Neuronal stem cell (in vitro differentiated cells): ENCODE measurements around the gene ATP6V0E1.

Experiments used
- DNase-seq: peaks from one replicate; pipeline ENCODE4 v3.0.0-alpha.2; 2013; ENCODE audit warnings: low spot score
- H2AFZ ChIP-seq: one replicate; pipeline ENCODE4 v1.6.1; 2013; ENCODE audit warnings: mild to moderate bottlenecking, low read length, inconsistent platforms
- H2AK5ac ChIP-seq: 2 replicates; pipeline ENCODE4 v1.6.1; 2013; ENCODE audit warnings: low read depth, mild to moderate bottlenecking, inconsistent platforms, low read length, moderate library complexity, mixed read lengths
- H2BK120ac ChIP-seq: 2 replicates; pipeline ENCODE4 v1.6.1; 2013; ENCODE audit warnings: low read depth, mild to moderate bottlenecking, inconsistent platforms, low read length, moderate library complexity, mixed read lengths
- H2BK12ac ChIP-seq: one replicate; pipeline ENCODE4 v1.6.1; 2013; ENCODE audit warnings: low read length, inconsistent platforms
- H2BK15ac ChIP-seq: 2 replicates; pipeline ENCODE4 v1.6.1; 2013; ENCODE audit warnings: mild to moderate bottlenecking, low read length, inconsistent platforms, mixed read lengths
- H2BK5ac ChIP-seq: one replicate; pipeline ENCODE4 v1.6.1; 2013; ENCODE audit warnings: inconsistent platforms, mild to moderate bottlenecking, low read length, moderate library complexity
- H3K14ac ChIP-seq: one replicate; pipeline ENCODE4 v1.6.1; 2013; ENCODE audit warnings: low read length, inconsistent platforms
- H3K18ac ChIP-seq: 2 replicates; pipeline ENCODE4 v1.6.1; 2013; ENCODE audit warnings: low read length, inconsistent platforms
- H3K23ac ChIP-seq: 2 replicates; pipeline ENCODE4 v1.6.1; 2013; ENCODE audit warnings: low read depth, mild to moderate bottlenecking, mixed read lengths, low read length, inconsistent platforms; ENCODE audit not compliant: poor library complexity
- H3K27ac ChIP-seq: replicated peaks from 3 replicates; pipeline ENCODE4 v1.5.1; 2013; ENCODE audit warnings: low read length, inconsistent platforms
- H3K27me3 ChIP-seq, 3 experiments: 2 replicates each; pipeline ENCODE4 v1.6.1; 2013; ENCODE audit warnings: low read length in 3 of 3, mild to moderate bottlenecking in 2 of 3, inconsistent platforms in 1 of 3, low read depth in 1 of 3, mixed read lengths in 1 of 3, moderate library complexity in 1 of 3; ENCODE audit not compliant: control insufficient read depth in 3 of 3, insufficient read depth in 3 of 3
- H3K36me3 ChIP-seq, 2 donors: replicated peaks in 1 of 2; 2 replicates each; pipeline ENCODE4 v1.6.1; 2013; ENCODE audit warnings: low read length in 2 of 2; ENCODE audit not compliant: control insufficient read depth in 2 of 2, insufficient read depth in 2 of 2
- H3K4ac ChIP-seq: 2 replicates; pipeline ENCODE4 v1.6.1; 2013; ENCODE audit warnings: inconsistent platforms, mild to moderate bottlenecking, low read length, moderate library complexity
- H3K4me1 ChIP-seq, 2 donors: 1 replicate in 1 of 2; 2 replicates in 1 of 2; pipeline ENCODE4 v1.6.1; 2013; ENCODE audit warnings: low read length in 2 of 2, low read depth in 1 of 2; ENCODE audit not compliant: control insufficient read depth in 2 of 2, insufficient read depth in 1 of 2
- H3K4me2 ChIP-seq: one replicate; pipeline ENCODE4 v1.6.1; 2013; ENCODE audit warnings: mild to moderate bottlenecking, low read length, inconsistent platforms; ENCODE audit not compliant: insufficient read depth, poor library complexity, severe bottlenecking
- H3K4me3 ChIP-seq, 2 donors: 2 replicates each; pipeline ENCODE4 v1.5.1; 2013; ENCODE audit warnings: low read length in 2 of 2, mild to moderate bottlenecking in 2 of 2, inconsistent platforms in 1 of 2, moderate library complexity in 1 of 2
- H3K79me1 ChIP-seq: one replicate; pipeline ENCODE4 v1.6.1; 2013; ENCODE audit warnings: low read depth, mild to moderate bottlenecking, inconsistent platforms, low read length, moderate library complexity
- H3K9ac ChIP-seq: one replicate; pipeline ENCODE4 v1.6.1; 2013; ENCODE audit warnings: mild to moderate bottlenecking, low read depth, low read length, inconsistent platforms; ENCODE audit not compliant: poor library complexity
- H3K9me3 ChIP-seq, 2 donors: replicated peaks in 1 of 2; 2 replicates each; pipeline versions ENCODE3 to v1.6.1; 2013; ENCODE audit warnings: low read length in 2 of 2, mild to moderate bottlenecking in 2 of 2, inconsistent platforms in 1 of 2, low read depth in 1 of 2, mixed read lengths in 1 of 2, moderate library complexity in 1 of 2; ENCODE audit not compliant: control insufficient read depth in 2 of 2, insufficient read depth in 1 of 2
- H4K8ac ChIP-seq: one replicate; pipeline ENCODE4 v1.6.1; 2013; ENCODE audit warnings: low read depth, mild to moderate bottlenecking, inconsistent platforms, low read length, moderate library complexity
- H4K91ac ChIP-seq: one replicate; pipeline ENCODE4 v1.6.1; 2013; ENCODE audit warnings: low read length, low read depth, mild to moderate bottlenecking, inconsistent platforms; ENCODE audit not compliant: poor library complexity
- WGBS, 2 donors: extraction: QIAGEN DNeasy Blood & Tissue Kit; methylation state at CpG; one replicate each; pipeline ENCODE4 v1.1.7; 2013; ENCODE audit warnings: missing lambda C conversion rate in 2 of 2, mixed read lengths in 1 of 2; ENCODE audit not compliant: insufficient read length in 2 of 2, insufficient replicate concordance in 1 of 2; ENCODE audit errors: extremely low coverage in 2 of 2; 5-methylcytosine and 5-hydroxymethylcytosine counted together

Gene ATP6V0E1

DNA sequence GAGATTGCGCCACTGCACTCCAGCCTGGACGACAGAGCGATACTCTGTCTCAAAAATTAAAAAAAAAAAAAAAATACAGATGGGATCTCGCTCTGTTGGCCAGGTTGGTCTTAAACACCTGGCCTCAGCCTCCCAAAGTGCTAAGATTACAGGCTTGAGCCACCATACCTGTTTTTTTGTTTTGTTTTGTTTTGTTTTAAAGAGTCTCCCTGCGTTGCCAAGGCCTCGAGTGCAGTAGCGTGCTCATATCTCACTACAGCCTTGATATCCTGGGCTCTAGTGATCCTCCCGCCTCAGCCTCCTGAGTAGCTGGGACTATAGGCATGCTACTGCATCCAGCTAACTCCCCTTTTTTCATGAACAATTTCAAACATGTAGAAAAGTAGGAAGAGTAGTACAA, 7.2 kb downstream of the ATP6V0E1 start:
- H2BK120ac ChIP-seq = no peak overlapping the region
- H3K9ac ChIP-seq = no peak overlapping the region
- H3K36me3 ChIP-seq = peaks cover 9 to 82% of the 10 kb centered on the region in 2 donors
- no peak overlapping the region for H3K23ac ChIP-seq
- no peak overlapping the region for H3K4ac ChIP-seq
- no peak for DNase-seq
- H3K79me1 ChIP-seq = no peaks in the 10 kb centered on the region
- H2BK15ac ChIP-seq = no peak overlapping the region
- H4K8ac ChIP-seq = no peak overlapping the region
- H3K4me1 ChIP-seq = no peaks in the 10 kb centered on the region
- H3K27me3 ChIP-seq = no peaks in the 10 kb centered on the region
- H2AK5ac ChIP-seq = no peak overlapping the region
- no peak overlapping the region for H3K4me3 ChIP-seq
- no peak overlapping the region for H4K91ac ChIP-seq
- H3K27ac ChIP-seq = no peak overlapping the region
- no peak overlapping the region for H3K18ac ChIP-seq
- H3K4me2 ChIP-seq = no peak overlapping the region
- no CpG with 5 or more reads among the region's 8 CpGs for WGBS, 2 donors
- no peak overlapping the region for H2BK5ac ChIP-seq
- no peaks in the 10 kb centered on the region for H3K9me3 ChIP-seq
- no peak overlapping the region for H2BK12ac ChIP-seq
- H3K14ac ChIP-seq = no peak overlapping the region
- H2AFZ ChIP-seq = no peak overlapping the region

DNA sequence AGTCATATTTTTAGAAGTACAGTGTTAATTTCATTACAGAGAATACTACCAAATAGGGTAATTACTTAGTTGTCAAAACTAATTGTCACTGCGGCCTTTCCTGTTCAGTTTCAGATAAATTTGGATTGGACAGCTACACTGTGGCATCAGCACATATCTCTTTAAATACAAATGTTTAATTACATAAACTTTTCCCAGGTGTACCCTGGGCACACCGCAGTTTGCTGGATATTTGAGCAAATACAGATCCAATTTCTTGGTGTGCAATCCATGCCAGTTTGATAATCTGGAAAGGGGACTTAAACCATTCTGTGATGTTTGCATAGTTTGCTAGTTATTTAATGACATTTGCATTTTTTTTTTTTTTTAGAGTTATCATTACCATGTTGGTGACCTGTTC, 10.8 kb downstream of the ATP6V0E1 start:
- Histone ChIP-seq H2BK120ac (no peak overlapping the region), H3K4ac (no peak overlapping the region), H2BK12ac (no peak overlapping the region), H3K9ac (no peak overlapping the region), H4K8ac (no peak overlapping the region), H3K79me1 (no peaks in the 10 kb centered on the region), H3K4me2 (no peak overlapping the region), H3K9me3 (no peaks in the 10 kb centered on the region), H2AK5ac (no peak overlapping the region), H2AFZ (no peak overlapping the region), H3K18ac (no peak overlapping the region), H3K27me3 (no peaks in the 10 kb centered on the region), H2BK15ac (no peak overlapping the region), H3K4me3 (no peak overlapping the region), H3K36me3 (peaks cover 6 to 76% of the 10 kb centered on the region in 2 donors), H3K23ac (no peak overlapping the region), H4K91ac (no peak overlapping the region), H2BK5ac (no peak overlapping the region), H3K14ac (no peak overlapping the region), H3K4me1 (no peaks in the 10 kb centered on the region), H3K27ac (no peak overlapping the region)
- DNase-seq = no peak
- no CpG with 5 or more reads among the region's 2 CpGs for WGBS, 2 donors

DNA sequence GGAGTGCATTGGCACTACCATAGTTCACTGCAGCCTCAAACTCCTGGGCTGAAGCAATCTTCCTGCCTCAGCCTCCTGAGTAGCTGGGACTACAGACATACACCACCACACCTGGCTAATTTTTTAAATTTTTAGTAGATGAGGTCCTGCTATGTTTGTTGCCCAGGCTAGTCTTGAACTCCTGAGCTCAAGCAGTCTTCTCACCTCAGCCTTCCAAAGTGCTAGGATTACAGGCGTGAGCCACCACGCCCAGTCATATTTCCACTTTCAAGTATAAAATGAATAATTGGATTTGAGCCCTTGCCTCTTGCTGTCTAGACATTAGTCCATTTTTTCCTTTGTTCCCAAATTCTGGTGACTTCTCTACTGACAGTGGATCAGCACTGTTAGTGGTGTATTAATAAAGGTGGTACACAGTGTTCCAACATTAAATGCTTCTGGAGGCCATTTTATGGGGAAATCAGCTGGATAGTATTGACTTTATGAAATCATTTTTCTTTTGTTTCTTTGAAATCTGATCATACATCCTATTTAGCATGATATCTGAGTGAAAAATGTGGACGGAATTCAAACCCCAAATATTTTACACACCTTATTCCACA, 15.9 kb downstream of the ATP6V0E1 start:
- no peak overlapping the region for H3K27ac ChIP-seq
- no peak overlapping the region for H3K4me3 ChIP-seq
- no peak overlapping the region for H3K14ac ChIP-seq
- H3K23ac ChIP-seq = no peak overlapping the region
- H2BK15ac ChIP-seq = no peak overlapping the region
- DNase-seq = no peak
- peaks cover 2% of the 10 kb centered on the region for H3K79me1 ChIP-seq
- no peak overlapping the region for H2AK5ac ChIP-seq
- no peak overlapping the region for H4K91ac ChIP-seq
- H3K9ac ChIP-seq = no peak overlapping the region
- no peak overlapping the region for H3K4ac ChIP-seq
- H3K18ac ChIP-seq = no peak overlapping the region
- H3K27me3 ChIP-seq = no peaks in the 10 kb centered on the region
- H3K4me2 ChIP-seq = no peak overlapping the region
- no peak overlapping the region for H2BK5ac ChIP-seq
- no peak overlapping the region for H4K8ac ChIP-seq
- H2BK12ac ChIP-seq = no peak overlapping the region
- no peaks in the 10 kb centered on the region for H3K9me3 ChIP-seq
- WGBS, 2 donors = no CpG with 5 or more reads among the region's 3 CpGs
- peaks cover 4 to 45% of the 10 kb centered on the region in 2 donors for H3K36me3 ChIP-seq
- no peak overlapping the region for H2AFZ ChIP-seq
- no peak overlapping the region for H2BK120ac ChIP-seq
- peaks cover 0 to 7% of the 10 kb centered on the region in 2 donors for H3K4me1 ChIP-seq

DNA sequence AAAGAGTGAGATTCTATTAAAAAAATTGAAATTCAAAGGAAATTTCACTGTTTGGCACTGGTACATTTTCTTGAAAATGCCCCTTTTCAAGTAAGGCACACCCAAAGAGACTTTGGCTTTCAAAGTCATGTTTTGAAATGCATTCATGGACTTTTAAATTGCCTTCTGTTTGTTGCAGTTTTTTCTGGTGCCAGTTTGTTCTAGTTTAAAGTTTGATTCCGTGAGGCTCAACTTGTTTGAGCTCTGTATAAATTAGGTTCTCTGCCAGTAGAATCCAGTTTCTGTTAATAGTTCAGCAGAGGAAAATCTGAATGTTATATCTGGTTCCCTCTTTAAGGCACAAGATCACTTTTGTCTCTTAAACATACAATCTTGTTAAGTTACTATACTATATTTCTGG, 16.4 kb downstream of the ATP6V0E1 start:
- Histone ChIP-seq H3K79me1 (peaks cover 2% of the 10 kb centered on the region), H2AFZ (no peak overlapping the region), H3K18ac (no peak overlapping the region), H2BK15ac (no peak overlapping the region), H3K14ac (no peak overlapping the region), H2BK12ac (no peak overlapping the region), H2AK5ac (no peak overlapping the region), H3K4me2 (no peak overlapping the region), H3K4me1 (peaks cover 0 to 7% of the 10 kb centered on the region in 2 donors), H3K4me3 (no peak overlapping the region), H3K23ac (no peak overlapping the region), H4K8ac (no peak overlapping the region), H3K36me3 (peaks cover 4 to 40% of the 10 kb centered on the region in 2 donors), H3K27me3 (no peaks in the 10 kb centered on the region), H4K91ac (no peak overlapping the region), H2BK5ac (no peak overlapping the region), H3K4ac (no peak overlapping the region), H3K27ac (no peak overlapping the region), H3K9me3 (no peaks in the 10 kb centered on the region), H2BK120ac (no peak overlapping the region), H3K9ac (no peak overlapping the region)
- DNase-seq = no peak
- no CpG with 5 or more reads among the region's 1 CpG for WGBS, 2 donors
